SK-N-MC (cell line): ENCODE data around the gene TMEM259.

Experiments used
- EZH2 ChIP-seq: fragments of 200-600 bp; sonication (generic); IDR thresholded peaks from one replicate; pipeline ENCODE4 v1.6.1; 2017; ENCODE audit warnings: antibody characterized with exemption
- FOXP2 ChIP-seq: optimal IDR thresholded peaks from 2 replicates; pipeline ENCODE3; 2011; ENCODE audit warnings: mild to moderate bottlenecking, moderate library complexity; ENCODE audit not compliant: insufficient read depth; ENCODE audit errors: extremely low read length, control extremely low read depth
- POLR2AphosphoS5 ChIP-seq: IDR thresholded peaks from 2 replicates; pipeline ENCODE4 v1.6.1; 2012; ENCODE audit warnings: mild to moderate bottlenecking, low read depth, low read length, borderline replicate concordance

DNA sequence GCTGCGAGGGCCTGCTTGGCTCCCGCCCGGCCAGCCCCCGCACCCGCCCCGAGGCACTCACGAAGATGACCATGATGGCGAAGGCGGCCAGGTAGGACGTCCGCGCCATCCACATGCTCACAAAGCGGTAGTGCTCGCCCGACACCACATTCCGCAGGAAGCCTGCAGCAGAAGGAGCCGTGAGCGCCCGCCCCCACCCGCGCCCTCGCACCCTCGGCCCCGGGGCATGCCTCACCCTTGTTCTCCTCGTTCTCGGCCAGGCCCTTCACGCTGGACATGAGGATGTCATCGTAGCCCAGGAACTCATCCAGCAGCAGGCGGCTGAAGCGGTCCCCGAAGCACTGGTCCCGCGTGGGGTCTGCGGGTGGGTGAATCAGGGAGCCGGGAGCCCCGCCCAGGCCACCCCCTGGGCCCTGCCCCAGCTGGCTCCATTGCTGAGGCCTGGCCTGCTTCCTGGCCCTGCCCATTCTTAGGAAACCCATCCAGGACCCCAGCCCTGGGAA is 9.0 kb downstream of the TMEM259 start:
- TF ChIP-seq POLR2AphosphoS5 (no peak), EZH2 (no peak), FOXP2 (no peak)
